Lower leg skin (tissue), 4 donors: ENCODE measurements around the gene CAPN5. TPM values are rescaled to one million over a fixed set of nuclear protein-coding genes. Genes with fewer than 3 reads are reported as not detected.

Experiments used
- DNase-seq, 2 donors: peaks; one replicate each; pipeline ENCODE4 v3.0.0-alpha.2; 2019; ENCODE audit warnings: low spot score in 2 of 2
- H3K4me3 ChIP-seq: fragments of 200-600 bp; sonication (generic); 2 replicates; pipeline ENCODE4 v1.5.1; 2017; ENCODE audit warnings: mild to moderate bottlenecking, low read depth; ENCODE audit not compliant: poor library complexity, severe bottlenecking
- CTCF ChIP-seq, 3 donors: fragments of 450-650 bp; IDR thresholded peaks; one replicate each; pipeline ENCODE4 v1.5.1; 2016; ENCODE audit warnings: antibody characterized with exemption in 3 of 3, mild to moderate bottlenecking in 3 of 3, moderate library complexity in 2 of 3
- POLR2A ChIP-seq, 2 donors: fragments of 450-650 bp; IDR thresholded peaks; one replicate each; pipeline ENCODE4 v1.6.1; 2016 to 2017; ENCODE audit warnings: antibody characterized with exemption in 2 of 2, mild to moderate bottlenecking in 1 of 2, moderate library complexity in 1 of 2
- WGBS, 2 donors: methylation state at CpG; one replicate each; pipeline ENCODE4 v1.1.5; 2018; 5-methylcytosine and 5-hydroxymethylcytosine counted together
- intact Hi-C: fragments of 100-400 bp; cut with DNase I; formaldehyde crosslinking; loops from one replicate; pipeline ENCODE4 v1.15.0; 2023; ENCODE audit warnings: low total_unique reads
- total RNA-seq, 4 donors: library from RNA; depleted of rRNA; stranded (reverse); fragments of >200 nt; gene quantifications; one replicate each; pipeline ENCODE4 v1.1.0, GENCODE V29; 2016

CAPN5 gene
- total RNA-seq, 4 donors from 2014 or later, result 0.38 to 1.9 (median 1.2) TPM

GRCh38 chr11:77144196-77144856 lies 77.6 kb downstream of the CAPN5 start:
- WGBS, 2 donors, result 90 to 91% methylated on average over 9 of the region's 9 CpGs
- DNase-seq, result no peak
- no peak for TF ChIP-seq POLR2A (IDR thresholded peaks at IDR 0.05)
- TF ChIP-seq CTCF (IDR thresholded peaks at IDR 0.05), result no peak
- H3K4me3 ChIP-seq, result no peak overlapping the region
- intact Hi-C loops, result no loop called here

DNA sequence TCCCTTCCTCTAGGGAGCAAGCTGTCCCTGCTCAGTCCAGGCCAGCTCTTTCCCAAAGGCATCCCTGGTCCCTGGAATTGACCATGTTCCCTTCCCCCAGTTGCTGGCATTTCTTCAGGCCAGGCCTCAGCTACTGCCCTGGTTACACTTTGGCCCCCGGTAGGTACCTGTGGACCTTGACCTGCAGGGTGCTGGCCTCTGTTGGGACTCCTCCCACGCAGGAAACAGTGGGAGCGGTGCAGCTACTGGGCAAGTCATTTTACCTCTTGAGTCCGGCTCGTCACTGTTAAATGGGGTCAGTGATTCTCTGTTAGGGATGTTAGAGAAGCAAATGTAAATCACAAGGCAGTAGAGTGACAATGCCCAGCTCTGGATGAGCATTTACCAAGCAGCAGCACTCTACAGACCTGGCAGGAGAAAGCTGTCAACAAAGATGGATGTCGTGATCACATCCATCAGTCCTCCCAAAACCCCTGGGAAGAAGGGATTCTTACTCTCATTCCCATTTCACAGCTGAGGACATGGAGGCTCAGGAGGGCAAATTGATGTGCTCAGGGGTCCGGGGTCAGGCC lies 78.2 kb downstream of the CAPN5 start:
- no peak overlapping the region for H3K4me3 ChIP-seq
- 87 to 93% methylated on average over 7 of the region's 7 CpGs for WGBS, 2 donors
- no peak for DNase-seq
- intact Hi-C loops, result no loop called here
- TF ChIP-seq POLR2A (IDR thresholded peaks at IDR 0.05) (no peak), CTCF (IDR thresholded peaks at IDR 0.05) (no peak)

- intact Hi-C loops, result no loop called here
- no peak overlapping the region for H3K4me3 ChIP-seq
- no peak for DNase-seq
- 91 to 92% methylated on average over 9 to 10 of the region's 10 CpGs for whole genome bisulfite sequencing, 2 donors
- TF ChIP-seq CTCF (IDR thresholded peaks at IDR 0.05) (no peak), POLR2A (IDR thresholded peaks at IDR 0.05) (no peak)
These were observed 79.7 kb downstream of the CAPN5 start for GRCh38 chr11:77146261-77147035.

GRCh38 chr11:77147036-77147315 lies 80.2 kb downstream of the CAPN5 start:
- H3K4me3 ChIP-seq, result no peak overlapping the region
- TF ChIP-seq POLR2A (IDR thresholded peaks at IDR 0.05) (no peak), CTCF (IDR thresholded peaks at IDR 0.05) (no peak)
- intact Hi-C loops, result no loop called here
- DNase-seq, result no peak
- WGBS, 2 donors, result 90 to 93% methylated on average over 1 of the region's 1 CpG

DNA sequence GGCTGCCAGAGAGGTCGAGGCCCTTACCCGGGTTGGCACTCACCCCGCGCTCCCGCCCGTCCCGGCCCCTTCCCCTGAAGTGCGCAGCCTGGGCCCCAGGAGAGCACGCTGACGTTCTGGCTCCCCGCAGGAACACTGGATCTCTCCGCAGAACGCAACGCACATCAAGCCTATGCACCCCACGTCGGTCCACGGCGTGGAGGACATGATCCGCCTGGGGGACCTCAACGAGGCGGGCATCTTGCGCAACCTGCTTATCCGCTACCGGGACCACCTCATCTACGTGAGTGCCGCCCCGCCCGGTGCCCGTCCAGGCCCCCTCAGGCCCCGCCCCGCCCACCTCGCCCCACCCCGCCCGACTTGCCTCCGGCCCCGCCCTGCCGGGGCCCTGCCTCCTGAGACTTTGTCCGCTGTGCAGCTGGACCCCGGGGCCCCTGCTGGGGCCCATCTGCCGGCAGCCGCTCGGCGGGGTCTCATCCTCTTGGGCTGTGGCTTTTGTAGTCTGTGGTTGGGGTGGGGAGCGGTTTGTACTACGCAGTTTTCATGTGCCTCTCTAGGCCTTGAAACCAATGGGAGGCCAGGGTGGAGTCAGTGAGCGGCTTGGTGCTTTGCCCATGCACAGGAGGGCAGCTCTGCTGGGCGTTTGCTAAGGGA lies 81.0 kb downstream of the CAPN5 start:
- intact Hi-C loops, result no loop called here
- WGBS, 2 donors, result 18 to 24% methylated on average over 33 to 34 of the region's 47 CpGs
- DNase-seq, result no peak
- no peak overlapping the region for H3K4me3 ChIP-seq
- TF ChIP-seq CTCF (IDR thresholded peaks at IDR 0.05), result no peak
